Mesothelial cell of epicardium (in vitro differentiated cells): ENCODE measurements around the gene BHMT. TPM values are rescaled to one million over a fixed set of nuclear protein-coding genes. Genes with fewer than 3 reads are reported as not detected.

ENCODE experiments used
- DNase-seq, 2 experiments: peaks; one replicate each; pipeline ENCODE4 v3.0.0; 2021; ENCODE audit warnings: low spot score in 2 of 2; ENCODE audit not compliant: unreplicated experiment in 2 of 2
- H3K27ac Mint-ChIP-seq: 2 replicates; pipeline ENCODE4 v1.8.0; 2021; ENCODE audit warnings: mixed read lengths
- H3K27me3 Mint-ChIP-seq: 2 replicates; pipeline ENCODE4 v1.8.0; 2021; ENCODE audit warnings: low read depth, mixed read lengths
- H3K36me3 Mint-ChIP-seq: 2 replicates; pipeline ENCODE4 v1.8.0; 2021; ENCODE audit warnings: mixed read lengths
- H3K4me1 Mint-ChIP-seq: 2 replicates; pipeline ENCODE4 v1.8.0; 2021; ENCODE audit warnings: mixed read lengths
- H3K4me3 Mint-ChIP-seq: 2 replicates; pipeline ENCODE4 v1.8.0; 2021; ENCODE audit warnings: mild to moderate bottlenecking, moderate library complexity, mixed read lengths
- H3K9me3 Mint-ChIP-seq: 2 replicates; pipeline ENCODE4 v1.8.0; 2021; ENCODE audit warnings: mixed read lengths
- total RNA-seq: library from RNA; stranded (reverse); gene quantifications from 3 replicates; pipeline ENCODE4 v1.2.1, GENCODE V29; 2021
- TF ChIP-seq, protein P1 (sequence below): fragments of 200-600 bp; sonication (generic); IDR thresholded peaks from one replicate; pipeline ENCODE4 v1.5.0; 2021; ENCODE audit warnings: antibody characterized with exemption; ENCODE audit not compliant: unreplicated experiment

Gene BHMT
- total RNA-seq, 1 donor from 2014 or later: not detected

DNA sequence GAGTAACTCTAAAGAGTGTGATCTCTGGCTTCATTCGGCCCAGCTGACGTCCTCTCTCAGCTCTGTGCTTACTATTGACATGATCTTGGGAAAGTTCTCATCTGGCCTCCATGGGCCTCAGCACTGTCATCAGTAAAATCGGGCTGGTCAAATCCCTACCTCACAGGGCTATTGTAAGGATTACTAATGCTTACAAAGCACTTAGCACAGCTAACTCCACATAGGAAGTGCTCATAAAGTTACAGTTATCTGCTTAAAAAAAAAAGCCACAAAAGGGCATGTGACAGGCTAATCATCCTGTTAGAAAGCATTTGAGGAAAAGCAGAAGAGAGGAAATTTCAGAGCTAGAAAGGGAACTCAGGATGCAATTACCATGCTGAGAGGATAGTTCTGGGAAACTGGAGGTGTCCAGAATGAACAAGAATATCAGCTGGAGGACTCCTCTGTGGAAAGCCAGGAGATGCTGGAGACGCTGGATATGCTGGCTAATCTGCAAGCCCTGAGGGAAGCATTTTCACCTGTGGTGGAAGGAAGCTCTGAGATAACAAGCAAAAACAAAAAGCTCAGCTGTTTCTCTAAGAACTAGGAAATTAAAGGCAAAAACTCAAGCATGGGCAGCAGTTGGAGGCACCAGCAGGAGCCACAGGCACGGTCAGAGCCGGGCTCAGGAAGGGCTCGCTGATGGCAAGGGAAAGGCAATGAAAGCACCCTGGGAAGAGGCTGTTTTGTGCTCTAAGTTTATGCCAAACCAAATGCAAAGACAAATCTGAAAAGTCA, 4.4 kb upstream of the BHMT start:
- H3K4me1 Mint-ChIP-seq: peaks cover 14% of the 10 kb centered on the region
- no peaks in the 10 kb centered on the region for H3K36me3 Mint-ChIP-seq
- peaks cover 65% of the 10 kb centered on the region for H3K27me3 Mint-ChIP-seq
- no peak overlapping the region for H3K27ac Mint-ChIP-seq
- no peak overlapping the region for H3K4me3 Mint-ChIP-seq
- DNase-seq: no peak
- no peaks in the 10 kb centered on the region for H3K9me3 Mint-ChIP-seq
- TF ChIP-seq, protein P1, sequence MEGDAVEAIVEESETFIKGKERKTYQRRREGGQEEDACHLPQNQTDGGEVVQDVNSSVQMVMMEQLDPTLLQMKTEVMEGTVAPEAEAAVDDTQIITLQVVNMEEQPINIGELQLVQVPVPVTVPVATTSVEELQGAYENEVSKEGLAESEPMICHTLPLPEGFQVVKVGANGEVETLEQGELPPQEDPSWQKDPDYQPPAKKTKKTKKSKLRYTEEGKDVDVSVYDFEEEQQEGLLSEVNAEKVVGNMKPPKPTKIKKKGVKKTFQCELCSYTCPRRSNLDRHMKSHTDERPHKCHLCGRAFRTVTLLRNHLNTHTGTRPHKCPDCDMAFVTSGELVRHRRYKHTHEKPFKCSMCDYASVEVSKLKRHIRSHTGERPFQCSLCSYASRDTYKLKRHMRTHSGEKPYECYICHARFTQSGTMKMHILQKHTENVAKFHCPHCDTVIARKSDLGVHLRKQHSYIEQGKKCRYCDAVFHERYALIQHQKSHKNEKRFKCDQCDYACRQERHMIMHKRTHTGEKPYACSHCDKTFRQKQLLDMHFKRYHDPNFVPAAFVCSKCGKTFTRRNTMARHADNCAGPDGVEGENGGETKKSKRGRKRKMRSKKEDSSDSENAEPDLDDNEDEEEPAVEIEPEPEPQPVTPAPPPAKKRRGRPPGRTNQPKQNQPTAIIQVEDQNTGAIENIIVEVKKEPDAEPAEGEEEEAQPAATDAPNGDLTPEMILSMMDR: no peak

DNA sequence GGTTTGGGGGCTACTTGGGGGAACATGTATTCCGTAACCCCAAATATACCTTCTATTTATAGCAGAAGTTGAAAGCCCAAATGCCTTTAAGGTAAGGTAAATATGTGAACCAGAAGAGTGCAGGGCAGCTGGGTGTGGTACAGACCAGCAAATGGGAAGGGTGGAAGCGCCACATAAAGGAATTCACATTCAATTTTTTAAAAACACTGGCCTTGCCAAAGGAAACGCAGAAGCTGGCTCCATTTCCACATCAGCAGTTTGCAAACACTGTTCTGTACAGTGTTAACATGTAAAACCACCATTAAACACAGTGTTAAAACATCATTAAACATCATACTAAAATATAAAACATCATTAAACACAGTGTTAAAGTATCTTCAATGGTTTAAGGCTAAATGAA, 3.5 kb upstream of the BHMT start:
- TF ChIP-seq, protein P1: no peak
- H3K4me3 Mint-ChIP-seq: no peak overlapping the region
- no peak for DNase-seq
- peaks cover 16% of the 10 kb centered on the region for H3K4me1 Mint-ChIP-seq
- no peaks in the 10 kb centered on the region for H3K9me3 Mint-ChIP-seq
- H3K27me3 Mint-ChIP-seq: peaks cover 74% of the 10 kb centered on the region
- peaks cover 1% of the 10 kb centered on the region for H3K36me3 Mint-ChIP-seq
- no peak overlapping the region for H3K27ac Mint-ChIP-seq

DNA sequence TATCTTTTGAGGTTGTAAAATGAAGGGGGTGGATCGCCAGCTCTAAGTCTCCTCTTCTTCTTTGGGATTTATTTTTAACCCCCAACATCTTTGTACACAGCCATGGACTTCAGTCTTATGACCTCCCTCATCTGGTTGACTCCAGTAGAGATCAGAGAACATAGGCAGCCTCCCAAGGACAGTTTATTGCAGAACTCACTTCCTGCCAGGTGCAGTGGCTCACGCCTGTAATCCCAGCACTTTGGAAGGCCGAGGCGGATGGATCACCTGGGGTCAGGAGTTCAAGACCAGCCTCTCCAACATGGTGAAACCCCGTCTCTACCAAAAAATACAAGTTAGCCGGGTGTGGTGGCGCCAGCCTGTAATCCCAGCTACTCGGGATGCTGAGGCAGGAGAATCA, 2.8 kb upstream of the BHMT start:
- TF ChIP-seq, protein P1: no peak
- Mint-ChIP-seq H3K9me3 (no peaks in the 10 kb centered on the region), H3K4me3 (no peak overlapping the region), H3K27ac (no peak overlapping the region), H3K27me3 (peaks cover 80% of the 10 kb centered on the region), H3K4me1 (peaks cover 16% of the 10 kb centered on the region), H3K36me3 (peaks cover 1% of the 10 kb centered on the region)
- DNase-seq: no peak

DNA sequence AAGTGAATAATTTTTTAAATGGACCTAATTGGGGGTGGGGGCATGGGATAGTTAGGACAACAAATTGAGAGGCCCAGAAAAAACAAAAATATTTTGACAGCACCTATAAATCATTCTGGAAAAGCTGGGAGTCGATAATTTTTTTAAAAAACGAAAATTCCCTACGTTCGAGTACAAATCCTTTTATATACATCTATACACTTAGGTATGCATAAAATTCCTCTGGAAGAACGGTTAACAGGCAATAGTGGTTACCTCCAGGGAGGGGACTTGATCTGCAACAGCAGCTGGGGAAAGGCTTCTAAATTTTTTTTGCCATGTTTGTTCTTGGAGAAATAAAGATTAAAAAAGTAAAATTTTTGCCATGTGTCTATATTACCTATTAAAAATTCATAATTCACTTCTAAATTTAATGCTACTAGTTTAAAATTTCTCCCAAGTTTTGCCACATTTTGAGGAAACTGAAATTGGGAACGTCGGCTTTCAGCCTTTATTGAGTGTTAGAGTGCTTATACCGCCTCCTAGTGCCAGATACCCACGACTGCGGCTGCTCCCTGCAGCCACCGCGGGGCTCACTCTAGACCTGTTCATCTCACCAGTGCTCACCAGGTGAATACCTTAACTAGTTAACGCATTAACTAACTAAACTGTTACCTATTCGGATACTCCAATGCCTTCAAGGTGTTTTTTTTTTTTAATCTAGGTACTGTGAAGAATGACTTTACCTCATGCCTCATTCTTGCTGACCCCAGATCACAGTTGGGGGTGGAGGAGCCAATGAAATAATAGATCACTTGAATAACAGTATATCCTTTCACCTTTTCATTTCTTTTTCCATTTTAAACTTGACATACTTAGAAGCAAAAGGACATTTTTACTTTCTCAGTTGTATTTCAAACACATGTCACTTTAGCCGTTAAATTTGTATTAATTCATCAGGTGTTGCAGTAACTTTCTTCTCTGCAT, 1.8 kb upstream of the BHMT start:
- TF ChIP-seq, protein P1: no peak
- DNase-seq: no peak
- Mint-ChIP-seq H3K4me1 (peaks cover 16% of the 10 kb centered on the region), H3K27ac (no peak overlapping the region), H3K36me3 (peaks cover 1% of the 10 kb centered on the region), H3K27me3 (peaks cover 84% of the 10 kb centered on the region), H3K9me3 (no peaks in the 10 kb centered on the region), H3K4me3 (no peak overlapping the region)

DNA sequence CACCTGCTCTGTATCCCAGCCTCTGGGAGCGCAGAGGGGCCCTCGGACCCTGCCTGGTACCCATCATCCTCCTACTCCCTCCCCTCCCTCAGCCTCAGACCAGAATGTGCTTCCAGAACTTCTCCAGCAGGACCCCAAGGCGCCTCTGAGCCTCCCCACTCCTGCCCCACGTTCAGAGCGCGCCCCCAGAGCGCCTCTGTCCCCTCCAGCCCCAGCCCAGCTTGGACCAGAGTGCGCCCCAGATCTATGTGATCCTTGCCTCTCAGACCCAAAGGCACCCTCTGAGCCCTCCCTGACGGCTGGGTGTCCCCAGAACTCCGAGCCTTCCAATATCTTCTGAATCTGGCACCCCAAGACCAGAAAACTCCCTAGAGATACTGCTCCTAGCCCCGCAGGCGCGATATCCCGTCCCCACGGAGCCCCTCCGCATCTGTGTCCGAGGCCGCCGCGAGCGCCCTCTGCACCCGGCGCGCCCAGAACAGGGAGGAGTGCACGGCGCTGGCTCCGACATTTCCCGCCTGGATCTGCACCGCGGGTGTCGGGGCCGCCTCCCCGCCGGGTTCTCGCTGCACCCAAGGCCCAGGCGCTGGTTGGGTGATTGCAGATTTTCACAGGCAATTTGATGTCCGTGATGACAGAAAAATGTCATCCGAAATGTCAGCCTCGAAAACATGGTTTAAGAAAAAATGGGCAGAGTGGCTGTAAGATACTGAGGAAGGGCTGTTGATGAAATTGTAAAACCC, 522 bp downstream of the BHMT start:
- Mint-ChIP-seq H3K27me3 (peaks cover 91% of the 10 kb centered on the region), H3K4me3 (peak overlapping the region; percentile 48), H3K4me1 (peaks cover 13% of the 10 kb centered on the region), H3K27ac (no peak overlapping the region), H3K36me3 (peaks cover 1% of the 10 kb centered on the region), H3K9me3 (no peaks in the 10 kb centered on the region)
- TF ChIP-seq, protein P1: no peak
- DNase-seq: no peak
